DOHH2 (cell line): ENCODE measurements around the gene RUFY1.

Experiments used
- CTCF ChIP-seq: fragments of 200-600 bp; sonication (generic); IDR thresholded peaks from one replicate; pipeline ENCODE4 v1.5.1; 2014; ENCODE audit warnings: antibody characterized with exemption, mild to moderate bottlenecking, low read depth, low read length; ENCODE audit not compliant: poor library complexity, severe bottlenecking
- EZH2phosphoT487 ChIP-seq: fragments of 200-600 bp; sonication (generic); IDR thresholded peaks from 2 replicates; pipeline ENCODE4 v1.6.1; 2017; ENCODE audit warnings: borderline replicate concordance, mild to moderate bottlenecking, antibody characterized with exemption, low read length, moderate library complexity, mixed read lengths

- TF ChIP-seq EZH2phosphoT487 = no peak
- no peak for TF ChIP-seq CTCF
These were observed 64.4 kb downstream of the RUFY1 start for GRCh38 chr5:179614745-179615144.
